ENCODE results near the gene ANKRD22. TPM values are rescaled to one million over a fixed set of nuclear protein-coding genes. Genes with fewer than 3 reads are reported as not detected.

Gene ANKRD22
- total RNA-seq, 4 donors from 2014 or later: 0.63 TPM; not detected in 3

- DNase-seq (ENCODE audit: low spot score) (no peak), ATAC-seq (ENCODE audit: low FRiP score) (peak; percentile 17)
- TF ChIP-seq, protein P1, sequence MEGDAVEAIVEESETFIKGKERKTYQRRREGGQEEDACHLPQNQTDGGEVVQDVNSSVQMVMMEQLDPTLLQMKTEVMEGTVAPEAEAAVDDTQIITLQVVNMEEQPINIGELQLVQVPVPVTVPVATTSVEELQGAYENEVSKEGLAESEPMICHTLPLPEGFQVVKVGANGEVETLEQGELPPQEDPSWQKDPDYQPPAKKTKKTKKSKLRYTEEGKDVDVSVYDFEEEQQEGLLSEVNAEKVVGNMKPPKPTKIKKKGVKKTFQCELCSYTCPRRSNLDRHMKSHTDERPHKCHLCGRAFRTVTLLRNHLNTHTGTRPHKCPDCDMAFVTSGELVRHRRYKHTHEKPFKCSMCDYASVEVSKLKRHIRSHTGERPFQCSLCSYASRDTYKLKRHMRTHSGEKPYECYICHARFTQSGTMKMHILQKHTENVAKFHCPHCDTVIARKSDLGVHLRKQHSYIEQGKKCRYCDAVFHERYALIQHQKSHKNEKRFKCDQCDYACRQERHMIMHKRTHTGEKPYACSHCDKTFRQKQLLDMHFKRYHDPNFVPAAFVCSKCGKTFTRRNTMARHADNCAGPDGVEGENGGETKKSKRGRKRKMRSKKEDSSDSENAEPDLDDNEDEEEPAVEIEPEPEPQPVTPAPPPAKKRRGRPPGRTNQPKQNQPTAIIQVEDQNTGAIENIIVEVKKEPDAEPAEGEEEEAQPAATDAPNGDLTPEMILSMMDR (IDR thresholded peaks at IDR 0.05): no peak
Measured at GRCh38 chr10:88835910-88836221, 15.8 kb downstream of the ANKRD22 start.

- TF ChIP-seq, protein P1 (IDR thresholded peaks at IDR 0.05): peak in 1 of 3 donors; percentile 74
- peak; percentile 78 for DNase-seq (ENCODE audit: low spot score)
- peak; percentile 87 for ATAC-seq (ENCODE audit: low FRiP score)
Measured at GRCh38 chr10:88835096-88835909, 16.3 kb downstream of the ANKRD22 start.

DNA sequence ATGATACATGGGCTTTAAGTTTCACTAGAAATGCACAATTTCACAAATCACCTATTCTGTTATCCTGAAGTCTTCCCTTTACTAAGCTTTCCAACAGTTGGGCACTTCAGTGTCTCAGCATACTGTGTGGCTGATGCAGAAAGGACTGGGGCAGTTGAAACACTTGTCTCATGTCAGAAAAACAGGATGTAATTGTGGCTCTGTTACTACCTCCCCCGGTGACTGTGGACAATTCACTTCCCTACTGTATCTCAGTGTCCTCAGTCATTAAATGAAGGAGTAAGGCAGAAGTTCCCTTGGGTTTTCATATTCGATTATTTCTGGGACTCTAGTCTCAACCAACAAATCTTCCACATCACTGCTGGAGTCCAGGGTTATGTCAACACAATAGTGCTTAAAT is 17.9 kb downstream of the ANKRD22 start:
- DNase-seq (ENCODE audit: low spot score): no peak

DNA sequence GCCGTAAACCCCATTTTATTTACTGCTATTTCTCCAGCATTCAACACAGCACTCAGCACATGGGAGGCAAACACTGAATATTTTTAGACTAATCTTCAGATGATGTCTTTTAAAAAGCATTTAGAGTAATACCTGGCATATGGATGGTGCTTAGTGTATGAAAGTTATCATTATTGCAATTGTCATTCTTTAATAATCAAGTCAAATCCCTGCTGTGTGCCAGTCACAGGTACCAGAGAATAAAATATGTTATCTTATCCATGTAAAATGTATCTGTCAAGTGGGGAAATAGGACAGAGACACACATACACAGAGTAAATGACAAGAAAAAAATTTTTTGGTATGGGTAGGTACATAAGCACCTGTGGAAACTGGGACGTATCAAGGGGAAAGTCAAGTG is 18.5 kb downstream of the ANKRD22 start:
- TF ChIP-seq, protein P1 (IDR thresholded peaks at IDR 0.05): no peak
- no peak for ATAC-seq (ENCODE audit: low FRiP score)
- no peak for DNase-seq (ENCODE audit: low spot score)

More for the DNA sequence above, 17.9 kb downstream of the ANKRD22 start:
- TF ChIP-seq, protein P1 (IDR thresholded peaks at IDR 0.05): no peak
- ATAC-seq (ENCODE audit: low FRiP score): no peak

- ATAC-seq (ENCODE audit: low FRiP score) (no peak), DNase-seq (ENCODE audit: low spot score) (no peak)
- TF ChIP-seq, protein P1 (IDR thresholded peaks at IDR 0.05): no peak
Measured at GRCh38 chr10:88832376-88832775, 19.3 kb downstream of the ANKRD22 start.

DNA sequence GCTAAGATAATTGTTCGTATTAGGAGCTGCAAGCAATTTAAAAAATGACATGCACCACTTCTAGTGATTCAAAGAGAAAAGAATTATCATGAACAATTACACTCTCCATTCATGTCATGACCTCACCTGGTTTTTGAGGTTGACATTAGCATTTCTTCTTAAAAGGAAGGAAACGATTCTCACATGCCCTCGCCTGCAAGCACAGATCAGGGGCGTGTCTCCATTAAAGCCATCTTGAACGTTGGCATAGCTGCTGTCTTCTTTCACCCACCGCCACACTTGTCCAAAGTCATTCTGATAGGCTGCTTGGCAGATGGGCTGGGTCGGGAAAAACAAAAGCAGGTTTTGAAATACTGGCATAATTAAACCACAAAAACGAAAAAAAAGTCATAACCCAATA is 19.9 kb downstream of the ANKRD22 start:
- DNase-seq (ENCODE audit: low spot score) (no peak), ATAC-seq (ENCODE audit: low FRiP score) (no peak)
- TF ChIP-seq, protein P1 (IDR thresholded peaks at IDR 0.05): no peak

DNA sequence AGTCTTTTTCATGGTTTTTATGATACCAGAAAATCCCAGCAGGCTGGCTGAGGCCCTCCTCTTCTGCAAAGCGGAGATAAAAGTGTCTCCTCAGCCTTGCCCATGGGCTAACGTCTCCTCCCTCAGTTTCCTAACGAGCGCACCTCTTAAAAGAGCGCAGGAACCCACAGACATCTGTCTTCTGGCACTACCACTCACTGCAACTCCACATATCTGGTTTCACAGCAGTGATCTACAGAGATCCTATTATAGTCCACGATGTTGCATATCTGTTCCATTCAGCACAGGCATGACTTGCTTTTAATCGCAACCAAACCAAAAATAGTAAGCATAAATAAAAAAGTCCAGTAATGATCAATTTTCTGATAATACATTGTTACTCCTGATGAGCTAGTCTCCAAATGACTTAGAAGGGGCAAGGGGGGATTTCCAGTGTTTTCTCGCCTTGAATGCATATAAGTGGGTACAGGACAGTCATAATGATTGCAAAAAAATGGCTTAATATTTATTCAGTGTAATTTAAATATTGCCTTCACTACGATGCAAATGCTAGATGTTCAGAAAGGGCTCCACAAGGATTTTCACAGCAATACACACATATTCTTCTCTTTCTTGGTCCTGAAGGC is 20.9 kb downstream of the ANKRD22 start:
- TF ChIP-seq, protein P1 (IDR thresholded peaks at IDR 0.05): no peak
- no peak for DNase-seq (ENCODE audit: low spot score)
- ATAC-seq (ENCODE audit: low FRiP score): no peak
